HCEC 1CT (cell line): ENCODE data around the gene LHPP.
"Not testable (repeated sequence)": the region's sequence is repeated elsewhere in the genome, so short reads cannot be mapped to it uniquely, and the experiment has no call there.

Experiments
- DNase-seq: peaks from one replicate; pipeline ENCODE4 v3.0.0-alpha.2; 2017

Gene LHPP

DNA sequence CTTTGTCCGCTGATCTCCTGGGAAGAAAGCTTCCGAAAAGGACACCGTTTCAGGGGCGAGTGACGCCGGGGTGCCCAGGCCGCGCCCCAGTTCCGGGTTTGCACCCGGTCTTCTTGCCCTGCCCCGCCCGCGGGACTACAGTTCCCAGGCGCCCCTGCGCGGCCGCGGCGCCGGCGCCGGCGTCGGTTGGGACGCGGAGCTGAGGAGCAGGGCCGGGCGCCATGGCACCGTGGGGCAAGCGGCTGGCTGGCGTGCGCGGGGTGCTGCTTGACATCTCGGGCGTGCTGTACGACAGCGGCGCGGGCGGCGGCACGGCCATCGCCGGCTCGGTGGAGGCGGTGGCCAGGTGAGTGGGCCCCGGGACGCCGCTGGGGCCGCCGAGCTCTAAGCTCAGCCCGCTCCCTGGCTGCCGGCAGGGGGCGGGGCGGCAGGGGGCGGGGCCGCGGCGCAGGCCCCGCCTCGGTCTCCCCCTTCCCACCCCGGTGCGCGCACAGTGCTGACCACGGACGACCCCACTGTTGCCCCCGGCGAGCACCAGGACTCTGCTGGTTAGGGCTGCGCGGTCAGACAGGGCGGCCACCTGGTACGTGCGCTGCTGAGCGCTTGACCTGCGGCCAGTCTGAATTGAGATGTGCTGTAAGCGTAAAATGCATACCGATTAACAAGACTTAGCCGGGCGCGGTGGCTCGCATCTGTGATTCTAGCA, at the start of gene LHPP:
TSS of gene LHPP (plus strand) at position 182 of the 706 bp plus-strand sequence. CDS start at position 222, 40 bp downstream.
- peak; percentile 81 for DNase-seq

DNA sequence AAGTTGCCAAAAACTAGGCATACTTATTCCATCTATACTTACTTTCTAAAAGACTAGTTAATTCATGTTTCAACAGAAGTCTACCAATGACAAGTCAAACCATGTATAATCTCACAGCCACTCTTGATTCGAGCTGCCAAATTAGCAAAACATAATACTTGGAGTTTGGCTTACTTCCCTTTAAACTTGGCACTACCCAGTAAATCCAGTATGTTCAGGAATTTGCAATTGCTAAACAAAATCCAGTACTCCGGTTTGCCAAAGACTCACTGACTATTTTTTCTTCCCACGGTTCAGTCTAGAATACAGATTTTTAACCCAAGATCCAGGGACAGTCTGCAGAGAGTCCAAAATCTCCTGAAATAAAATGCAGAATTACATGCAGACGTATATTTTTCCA, 47.5 kb upstream of the LHPP start:
- DNase-seq = no peak

- no peak for DNase-seq
Observed at GRCh38 chr10:124415210-124415609, 46.4 kb upstream of the LHPP start.

DNA sequence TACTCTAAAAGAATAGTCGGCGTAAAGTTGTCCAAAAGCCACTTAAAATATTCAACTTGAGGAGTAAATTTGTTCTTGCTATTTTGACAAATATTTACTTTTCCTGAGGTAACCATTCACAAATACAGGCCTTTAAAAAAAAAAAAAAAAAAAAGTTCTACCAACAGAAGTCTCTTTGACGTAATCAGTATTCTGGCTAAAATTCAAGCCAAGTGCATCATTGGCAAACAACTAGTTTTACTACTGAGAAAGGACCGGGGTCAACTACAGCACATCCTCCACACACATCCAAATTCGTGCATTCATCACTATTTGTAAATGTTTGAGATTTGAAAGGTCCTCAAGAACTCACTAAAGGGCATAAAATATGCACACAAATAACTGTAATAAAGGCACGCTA, 44.9 kb upstream of the LHPP start:
- DNase-seq = peak; percentile 19

- DNase-seq = peak; percentile 54
Observed at GRCh38 chr10:124417895-124418725, 43.5 kb upstream of the LHPP start.

DNA sequence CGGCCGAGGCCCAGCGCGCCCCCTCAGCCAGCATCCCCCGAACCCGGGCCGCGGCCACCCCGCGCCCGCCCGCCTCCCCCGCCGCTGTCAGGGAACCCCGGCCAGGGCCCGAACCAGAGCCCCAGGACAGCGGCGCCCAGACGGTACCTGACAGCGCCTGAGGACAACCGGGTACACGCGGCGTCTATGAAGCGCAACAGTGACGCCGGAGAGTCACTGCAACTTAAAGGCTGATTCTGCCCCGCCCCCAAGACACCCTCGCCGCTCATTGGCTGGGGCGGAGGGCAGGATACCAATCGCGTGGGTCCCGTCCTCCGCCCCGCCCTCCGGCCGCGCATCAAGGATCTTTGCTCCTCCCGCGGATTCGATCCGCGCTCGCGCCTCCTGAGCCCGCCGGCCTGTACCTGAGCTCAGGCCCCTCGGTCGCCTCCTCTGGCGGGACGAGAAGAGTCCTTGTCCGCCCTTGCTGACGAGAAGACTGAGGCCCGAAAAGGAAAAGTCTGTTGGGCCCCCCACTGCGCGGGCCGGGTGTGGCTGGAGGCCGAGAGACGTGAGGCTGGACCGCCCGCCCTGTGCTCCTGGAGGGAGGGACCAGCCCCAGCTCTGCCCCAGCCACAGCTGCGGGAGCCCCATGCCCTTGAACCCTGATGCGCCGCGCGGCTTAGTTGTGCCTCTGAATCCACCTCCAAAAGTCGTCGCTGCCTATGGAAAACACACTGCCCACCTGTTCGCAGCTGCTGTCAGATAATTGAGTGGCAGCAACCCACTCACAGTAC, 42.7 kb upstream of the LHPP start, which contains the start of gene OAT:
TSS of gene OAT (minus strand) at position 198 of the 776 bp plus-strand sequence. CDS start 6,752 bp downstream, outside the sequence.
- peak; percentile 96 for DNase-seq

- DNase-seq = no peak
Observed at GRCh38 chr10:124419635-124420034, 42.0 kb upstream of the LHPP start.

DNA sequence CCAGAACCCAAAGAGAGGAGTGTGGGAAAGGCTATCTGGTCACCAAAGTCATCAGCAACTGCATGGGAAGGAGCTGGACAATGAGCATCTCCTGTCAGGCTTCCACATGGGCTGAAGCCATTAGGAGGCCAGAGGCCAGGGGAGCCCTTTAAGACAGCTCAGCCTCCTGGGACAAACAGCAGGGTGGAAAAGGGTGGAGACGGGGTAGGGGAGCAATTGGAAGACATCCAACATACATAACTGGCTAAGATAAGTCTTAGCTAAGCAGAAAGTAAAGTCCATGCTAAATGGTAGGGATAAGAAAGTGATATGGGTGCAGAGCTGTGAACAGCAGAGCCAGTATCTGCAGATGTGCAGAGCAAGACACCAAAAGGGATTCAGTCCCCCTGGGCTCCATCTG, 41.4 kb upstream of the LHPP start:
- DNase-seq = no peak

DNA sequence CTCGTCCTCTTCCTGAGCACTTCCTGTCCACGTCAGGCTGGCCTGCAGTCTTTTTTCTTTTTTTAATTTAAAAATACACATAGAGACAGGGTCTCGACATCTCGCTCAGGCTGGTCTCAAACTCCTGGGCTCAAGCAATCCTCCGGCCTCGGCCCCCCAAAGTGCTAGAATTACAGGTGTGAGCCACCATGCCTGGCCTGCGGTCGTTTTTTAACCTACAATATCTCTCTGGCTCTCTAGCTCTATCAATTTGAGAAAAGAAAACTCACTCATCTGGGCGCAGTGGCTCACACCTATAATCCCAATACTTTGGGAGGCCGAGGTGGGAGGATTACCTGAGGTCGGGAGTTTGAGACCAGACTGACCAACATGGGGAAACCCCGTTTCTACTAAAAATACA, 38.9 kb upstream of the LHPP start:
- DNase-seq = no peak

GRCh38 chr10:124423813-124424212, 37.8 kb upstream of the LHPP start:
- DNase-seq = no peak

GRCh38 chr10:124425227-124425962, 36.2 kb upstream of the LHPP start:
- DNase-seq = no peak

DNA sequence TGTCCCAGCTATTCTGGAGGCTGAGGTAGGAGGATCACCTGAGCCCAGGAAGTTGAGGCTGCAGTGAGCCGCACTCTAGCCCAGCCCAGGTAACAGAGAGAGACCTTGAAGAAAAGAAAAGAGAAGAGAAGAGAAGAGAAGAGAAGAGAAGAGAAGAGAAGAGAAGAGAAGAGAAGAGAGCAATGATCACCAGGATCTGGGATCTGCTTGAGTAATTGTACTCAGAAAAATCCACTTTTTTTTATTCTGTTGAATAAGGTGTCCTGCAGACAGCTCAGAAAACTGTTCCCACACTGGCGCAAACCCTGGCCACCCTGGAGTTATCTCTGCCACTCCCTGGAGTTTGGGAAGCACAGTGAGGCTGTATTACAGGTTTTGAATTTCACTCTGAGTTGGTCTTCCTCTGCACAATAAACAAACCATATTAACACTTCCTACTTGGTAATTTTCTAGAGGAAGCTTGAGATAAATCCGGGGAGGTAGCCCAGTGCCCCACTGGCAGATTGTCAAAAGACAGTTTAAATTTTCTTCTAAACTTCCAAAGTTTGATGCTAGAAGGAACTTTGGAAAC, 33.3 kb upstream of the LHPP start:
- no peak for DNase-seq

- no peak for DNase-seq
Observed at GRCh38 chr10:124429576-124429975, 32.0 kb upstream of the LHPP start.

- DNase-seq = no peak
Observed at GRCh38 chr10:124430077-124430476, 31.5 kb upstream of the LHPP start.

DNA sequence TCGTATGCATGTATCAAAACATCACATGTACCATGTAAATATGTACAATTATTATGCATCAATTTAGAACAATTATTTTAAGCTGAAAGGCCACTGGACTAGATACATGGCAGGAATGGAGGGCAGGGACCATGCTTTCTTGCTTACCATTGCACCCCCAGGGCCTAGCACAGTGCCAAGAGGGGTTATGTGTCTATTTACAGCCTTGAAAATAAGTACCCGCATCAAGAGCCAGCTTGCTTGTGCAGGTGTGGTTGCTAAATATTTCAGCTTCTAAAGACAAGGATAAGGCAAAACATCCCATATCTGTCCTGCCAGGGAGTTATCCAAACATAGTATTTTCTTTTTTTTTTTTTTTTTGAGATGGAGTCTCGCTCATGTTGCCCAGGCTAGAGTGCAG, 28.2 kb upstream of the LHPP start:
- no peak for DNase-seq

DNA sequence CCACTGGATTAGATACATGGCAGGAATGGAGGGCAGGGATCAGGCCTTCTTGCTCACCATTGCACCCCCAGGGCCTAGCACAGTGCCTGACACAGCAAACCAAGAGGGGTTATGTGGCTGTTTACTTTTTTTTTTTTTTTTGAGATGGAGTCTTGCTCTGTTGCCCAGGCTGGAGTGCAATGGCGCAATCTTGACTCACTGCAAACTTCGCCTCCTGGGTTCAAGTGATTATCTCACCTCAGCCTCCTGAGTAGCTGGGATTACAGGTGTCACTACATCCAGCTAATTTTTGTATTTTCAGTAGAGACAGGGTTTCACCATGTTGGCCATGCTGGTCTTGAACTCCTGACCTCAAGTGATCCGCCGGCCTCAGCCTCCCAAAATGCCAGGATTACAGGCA, 25.9 kb upstream of the LHPP start:
- not testable (repeated sequence) for DNase-seq

GRCh38 chr10:124436191-124436638, 25.4 kb upstream of the LHPP start:
- peak; percentile 12 for DNase-seq

DNA sequence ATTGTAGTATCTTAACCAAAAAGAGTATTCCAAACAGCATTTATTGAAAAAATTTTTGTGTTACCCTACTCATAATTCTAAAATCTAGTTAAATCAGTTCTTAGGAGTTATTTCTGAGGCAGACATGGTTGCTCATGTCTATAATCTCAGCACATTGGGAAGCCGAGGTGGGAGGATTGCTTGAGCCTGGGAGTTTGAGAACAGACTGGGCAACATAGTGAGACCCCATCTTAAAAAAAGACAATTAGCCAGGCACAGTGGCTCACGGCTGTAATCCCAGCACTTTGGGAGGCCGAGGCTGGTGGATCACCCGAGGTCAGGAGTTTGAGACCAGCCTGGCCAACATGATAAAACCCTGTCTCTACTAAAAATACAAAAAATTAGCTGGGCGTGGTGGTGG, 19.9 kb upstream of the LHPP start:
- not testable (repeated sequence) for DNase-seq

DNA sequence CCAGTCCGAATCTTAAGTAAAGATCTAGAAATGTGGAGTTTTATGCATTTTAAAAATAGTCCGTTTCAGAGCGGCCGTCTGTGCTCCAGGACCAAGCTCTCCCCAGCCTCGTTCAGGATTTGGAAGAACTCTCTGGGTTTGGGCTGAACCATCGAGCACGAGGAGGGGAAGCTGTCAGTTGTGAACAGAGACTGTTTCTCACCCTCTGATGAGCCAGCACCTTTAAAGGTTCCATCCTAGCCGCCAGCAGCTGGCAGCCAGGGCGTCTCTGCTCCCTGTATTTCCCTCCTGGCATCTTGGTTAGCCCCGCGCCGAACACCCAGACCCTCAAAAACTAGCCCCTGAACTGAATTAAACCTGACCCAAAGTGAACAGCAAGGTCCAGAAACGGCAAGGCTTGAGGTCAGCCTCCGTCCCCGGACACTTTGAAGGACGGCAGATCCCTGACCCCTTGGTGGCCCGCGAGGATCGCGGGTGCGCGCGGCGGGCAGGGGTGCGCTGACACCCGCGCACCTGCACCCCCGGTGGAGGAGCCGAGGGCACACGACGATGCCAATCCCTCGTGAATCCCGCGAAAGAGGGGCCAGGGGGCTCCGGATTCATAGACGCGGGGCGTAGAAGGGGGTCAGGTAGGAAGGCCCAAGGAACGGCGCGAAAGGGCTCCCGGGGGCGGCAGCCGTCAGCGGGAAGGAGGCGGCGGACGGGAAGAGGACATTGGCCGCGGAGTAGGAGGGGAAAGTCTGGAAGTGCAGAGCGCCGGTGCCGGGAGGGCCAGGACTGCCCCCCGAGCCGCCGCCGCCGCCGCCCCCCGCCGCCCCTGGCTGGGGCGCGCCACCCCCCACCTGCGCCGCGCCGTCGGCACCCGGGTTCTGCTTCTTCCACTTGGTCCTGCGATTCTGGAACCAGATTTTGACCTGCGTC, 14.5 kb upstream of the LHPP start:
- no peak for DNase-seq

- no peak for DNase-seq
Observed at GRCh38 chr10:124447751-124448466, 13.7 kb upstream of the LHPP start.
